HCT116 (cell line): ENCODE results near the gene PDILT. TPM values are rescaled to one million over a fixed set of nuclear protein-coding genes. Genes with fewer than 3 reads are reported as not detected.

Source experiments
- ATAC-seq: fragments of 200-7000 bp; cut with Tn5 transposase; 2 replicates; pipeline ENCODE4 v1.9.1; 2020; ENCODE audit warnings: mild to moderate bottlenecking, moderate library complexity
- BruUV-seq: library from RNA; stranded (reverse); fragments of 400-500 nt; replicated peaks from 2 replicates; lab custom pipeline; 2021; lab: Mats Ljungman, UMichigan
- CTCF ChIA-PET: fragments of 300-600 bp; sonication (Branson Sonifier 250); formaldehyde crosslinking; loops from one replicate; lab custom pipeline; 2021; ENCODE audit warnings: antibody characterized with exemption; lab: Charles Lee
- POLR2A ChIA-PET: fragments of 300-600, 350-600 bp; sonication (Branson Sonifier 250); formaldehyde crosslinking; loops from one replicate; lab custom pipeline; 2021; ENCODE audit warnings: antibody characterized with exemption; lab: Charles Lee
- RAD21 ChIA-PET, 2 experiments: fragments of 300-600 bp; sonication (Branson Sonifier 250); formaldehyde crosslinking; loops; one replicate each; lab custom pipeline; 2023; ENCODE audit warnings: low total read pairs in 2 of 2; ENCODE audit not compliant: uncharacterized antibody in 2 of 2, unreplicated experiment in 2 of 2, low non-redundant PET in 1 of 2; lab: Charles Lee
- DNase-seq: peaks from one replicate; pipeline ENCODE4 v3.0.0-alpha.2; 2010; ENCODE audit warnings: low read depth, low spot score
- H2AFZ ChIP-seq: fragments of 200-600 bp; shearing (Covaris generic), sonication (generic); 2 replicates; pipeline ENCODE4 v1.6.1; 2017; ENCODE audit warnings: low read depth, mixed run types, mixed read lengths, antibody characterized with exemption, low read length; ENCODE audit not compliant: poor library complexity, severe bottlenecking
- H3K27ac ChIP-seq: 2 replicates; pipeline ENCODE4 v1.5.1; 2012; ENCODE audit warnings: low read depth, low read length
- H3K27me3 ChIP-seq: fragments of 200-600 bp; sonication (generic); 2 replicates; pipeline ENCODE4 v1.6.1; 2016; ENCODE audit warnings: mixed run types, low read length, mixed read lengths; ENCODE audit not compliant: insufficient read depth
- H3K36me3 ChIP-seq, 2 experiments: fragments of 200-500 bp in 1 of 2; fragments of 200-600 bp in 1 of 2; sonication (Bioruptor generic) in 1 of 2; sonication (generic) in 1 of 2; 2 replicates each; pipeline versions ENCODE4 v1.5.1 to v1.6.1; 2014 to 2016; ENCODE audit warnings: low read length in 2 of 2, inconsistent platforms in 1 of 2, mixed read lengths in 1 of 2, mixed run types in 1 of 2; ENCODE audit not compliant: insufficient read depth in 2 of 2, control insufficient read depth in 1 of 2
- H3K4me1 ChIP-seq, 2 experiments: fragments of 200-600 bp in 1 of 2; sonication (generic) in 1 of 2; 2 replicates each; pipeline versions ENCODE4 v1.5.1 to v1.6.1; 2012 to 2017; ENCODE audit warnings: low read length in 2 of 2, inconsistent platforms in 1 of 2, mild to moderate bottlenecking in 1 of 2, mixed read lengths in 1 of 2, mixed run types in 1 of 2, moderate library complexity in 1 of 2; ENCODE audit not compliant: insufficient read depth in 2 of 2, control insufficient read depth in 1 of 2
- H3K4me2 ChIP-seq: fragments of 200-600 bp; sonication (generic); 2 replicates; pipeline ENCODE4 v1.6.1; 2017; ENCODE audit warnings: mixed run types, low read length, mixed read lengths
- H3K4me3 ChIP-seq, 2 experiments: fragments of 200-600 bp in 1 of 2; sonication (generic) in 1 of 2; replicated peaks in 1 of 2; 2 replicates each; pipeline ENCODE4 v1.5.1; 2011 to 2016; ENCODE audit warnings: low read length in 2 of 2, control low read depth in 1 of 2, low read depth in 1 of 2, mild to moderate bottlenecking in 1 of 2, mixed read lengths in 1 of 2, mixed run types in 1 of 2
- H3K79me2 ChIP-seq: fragments of 200-600 bp; sonication (generic); 2 replicates; pipeline ENCODE4 v1.6.1; 2017; ENCODE audit warnings: mild to moderate bottlenecking, mixed run types, low read length, moderate library complexity, mixed read lengths; ENCODE audit not compliant: insufficient read depth
- H3K9ac ChIP-seq: fragments of 200-600 bp; sonication (generic); 2 replicates; pipeline ENCODE4 v1.6.1; 2016; ENCODE audit warnings: low read length, mixed read lengths
- H3K9me2 ChIP-seq: fragments of 200-600 bp; sonication (generic), shearing (Covaris generic); 2 replicates; pipeline ENCODE4 v1.6.1; 2017; ENCODE audit warnings: mixed run types, mild to moderate bottlenecking, moderate library complexity; ENCODE audit not compliant: insufficient read depth
- H3K9me3 ChIP-seq, 2 experiments: fragments of 200-500 bp in 1 of 2; fragments of 200-600 bp in 1 of 2; sonication (Bioruptor generic) in 1 of 2; sonication (generic) in 1 of 2; 2 replicates each; pipeline ENCODE4 v1.6.1; 2014 to 2017; ENCODE audit warnings: low read length in 2 of 2, mixed read lengths in 2 of 2, inconsistent platforms in 1 of 2, low read depth in 1 of 2, mild to moderate bottlenecking in 1 of 2, mixed run types in 1 of 2, moderate library complexity in 1 of 2; ENCODE audit not compliant: control insufficient read depth in 1 of 2, insufficient read depth in 1 of 2
- H4K20me1 ChIP-seq: fragments of 200-600 bp; sonication (generic), shearing (Covaris generic); 2 replicates; pipeline ENCODE4 v1.6.1; 2017; ENCODE audit warnings: mixed run types, mild to moderate bottlenecking, moderate library complexity; ENCODE audit not compliant: insufficient read depth
- CBX3 ChIP-seq: IDR thresholded peaks from 2 replicates; pipeline ENCODE4 v1.6.1; 2012; ENCODE audit warnings: low read depth
- CEBPB ChIP-seq: IDR thresholded peaks from 2 replicates; pipeline ENCODE4 v1.6.1; 2012; ENCODE audit warnings: low read depth
- EGR1 ChIP-seq: IDR thresholded peaks from 2 replicates; pipeline ENCODE4 v1.6.1; 2012; ENCODE audit warnings: low read depth
- ELF1 ChIP-seq: IDR thresholded peaks from 2 replicates; pipeline ENCODE4 v1.6.1; 2012; ENCODE audit warnings: low read depth, borderline replicate concordance
- EZH2 ChIP-seq: fragments of 200-600 bp; sonication (generic); IDR thresholded peaks from 2 replicates; pipeline ENCODE4 v1.6.1; 2017; ENCODE audit warnings: antibody characterized with exemption, mixed run types
- EZH2phosphoT487 ChIP-seq: fragments of 200-600 bp; IDR thresholded peaks from 2 replicates; pipeline ENCODE4 v1.6.1; 2018; ENCODE audit warnings: antibody characterized with exemption, borderline replicate concordance
- FOSL1 ChIP-seq: IDR thresholded peaks from 2 replicates; pipeline ENCODE4 v1.6.1; 2012; ENCODE audit warnings: low read depth
- JUND ChIP-seq: IDR thresholded peaks from 2 replicates; pipeline ENCODE4 v1.6.1; 2012
- POLR2A ChIP-seq: IDR thresholded peaks from 2 replicates; pipeline ENCODE4 v1.7.0; 2011; ENCODE audit warnings: borderline replicate concordance; ENCODE audit not compliant: insufficient read depth, insufficient read length; ENCODE audit errors: extremely low read depth
- RAD21 ChIP-seq: IDR thresholded peaks from 2 replicates; pipeline ENCODE4 v1.6.1; 2012; ENCODE audit warnings: low read depth, mild to moderate bottlenecking
- REST ChIP-seq: IDR thresholded peaks from 2 replicates; pipeline ENCODE4 v1.6.1; 2012; ENCODE audit warnings: low read depth
- SIN3A ChIP-seq: IDR thresholded peaks from 2 replicates; pipeline ENCODE4 v1.6.1; 2012; ENCODE audit warnings: low read depth
- SP1 ChIP-seq: IDR thresholded peaks from 2 replicates; pipeline ENCODE4 v1.6.1; 2012; ENCODE audit warnings: low read depth
- SRF ChIP-seq: IDR thresholded peaks from 2 replicates; pipeline ENCODE4 v1.6.1; 2012; ENCODE audit warnings: low read depth
- TCF7L2 ChIP-seq: IDR thresholded peaks from 2 replicates; pipeline ENCODE4 v1.7.0; 2011; ENCODE audit warnings: borderline replicate concordance, inconsistent platforms; ENCODE audit not compliant: insufficient read depth, insufficient read length; ENCODE audit errors: extremely low read depth
- ZBTB33 ChIP-seq: IDR thresholded peaks from 2 replicates; pipeline ENCODE4 v1.6.1; 2011; ENCODE audit warnings: mild to moderate bottlenecking, low read length, moderate library complexity; ENCODE audit not compliant: insufficient replicate concordance; ENCODE audit errors: extremely low read depth
- ZFX ChIP-seq: fragments of 450-650 bp; IDR thresholded peaks from 2 replicates; pipeline ENCODE4 v1.6.1; 2017
- intact Hi-C: fragments of 100-400 bp; cut with micrococcal nuclease; formaldehyde crosslinking; loops from 2 replicates; pipeline ENCODE4 v1.10.0; 2022
- total RNA-seq: library from RNA; stranded (reverse); gene quantifications from one replicate; pipeline ENCODE4 v1.2.1, GENCODE V29; 2021; ENCODE audit not compliant: unreplicated experiment

Gene PDILT
- total RNA-seq, 1 experiment from 2014 or later, result not detected

GRCh38 chr16:20399185-20399584 is 5.4 kb downstream of the PDILT start:
- Histone ChIP-seq H3K27ac (no peak overlapping the region), H3K9ac (no peak overlapping the region), H3K9me2 (no peaks in the 10 kb centered on the region), H3K36me3 (no peaks in the 10 kb centered on the region), H3K79me2 (no peaks in the 10 kb centered on the region), H4K20me1 (no peaks in the 10 kb centered on the region), H3K4me3 (no peak overlapping the region), H3K4me1 (no peaks in the 10 kb centered on the region; a peak in 1 of 4 replicates), H3K9me3 (no peaks in the 10 kb centered on the region), H2AFZ (no peak overlapping the region), H3K27me3 (no peaks in the 10 kb centered on the region; the same call in 1 of the 2 replicates), H3K4me2 (no peak overlapping the region)
- DNase-seq, result no peak
- ATAC-seq, result no peak
- TF ChIP-seq RAD21 (no peak), CBX3 (no peak), EZH2 (no peak), SRF (no peak), FOSL1 (no peak), SP1 (no peak), ZFX (no peak), EZH2phosphoT487 (no peak), TCF7L2 (no peak), REST (no peak), ELF1 (no peak), SIN3A (no peak), EGR1 (no peak), JUND (no peak), CEBPB (no peak), ZBTB33 (no peak), POLR2A (no peak)
- CTCF ChIA-PET, result interaction anchor here (1.0 kb wide), 1 partner anchor 16 kb away, joined by 3 read pairs; no protein-coding TSS in a partner anchor
- intact Hi-C loops, result no loop called here
- POLR2A ChIA-PET, result no interaction called here
- BruUV-seq, result no TSS peak
- RAD21 ChIA-PET, result no interaction called here
